ENCODE measurements around the gene DGKB.

- TF ChIP-seq CTCF (conservative IDR thresholded peaks at IDR 0.05 in 1 of 2, IDR thresholded peaks at IDR 0.05 in 1 of 2; ENCODE audit: low read depth in 1 of 2, low read length in 2 of 2) = no peak
- TF ChIP-seq EZH2 (IDR thresholded peaks at IDR 0.05; ENCODE audit: low read length, missing control alignments) = no peak
Observed at GRCh38 chr7:14156436-14156835, 746.1 kb downstream of the DGKB start.
